Esophagus mucosa (tissue), 1 donor: ENCODE measurements around the gene ENSA. TPM values are rescaled to one million over a fixed set of nuclear protein-coding genes. Genes with fewer than 3 reads are reported as not detected.
A peak's percentile ranks its signal among the peaks of the same experiment; 100 is the strongest.
"Not testable (repeated sequence)": the region's sequence is repeated elsewhere in the genome, so short reads cannot be mapped to it uniquely, and the experiment has no call there.

Experiments used
- ATAC-seq: fragments of 200-7000 bp; cut with Tn5 transposase; one replicate; pipeline ENCODE4 v1.9.1; 2020
- total RNA-seq: library from RNA; stranded (reverse); gene quantifications from one replicate; pipeline ENCODE4 v1.2.4, GENCODE V29; 2023
- donor health status: DM: yes; HTN: yes; CAD: no.

ENSA gene
- 329 TPM for total RNA-seq

- peak; percentile 93 for ATAC-seq
Observed at GRCh38 chr1:150629115-150629928, at the start of gene ENSA. TSS of gene ENSA (minus strand) at chr1:150629612. CDS start at chr1:150629470, 142 bp downstream.

DNA sequence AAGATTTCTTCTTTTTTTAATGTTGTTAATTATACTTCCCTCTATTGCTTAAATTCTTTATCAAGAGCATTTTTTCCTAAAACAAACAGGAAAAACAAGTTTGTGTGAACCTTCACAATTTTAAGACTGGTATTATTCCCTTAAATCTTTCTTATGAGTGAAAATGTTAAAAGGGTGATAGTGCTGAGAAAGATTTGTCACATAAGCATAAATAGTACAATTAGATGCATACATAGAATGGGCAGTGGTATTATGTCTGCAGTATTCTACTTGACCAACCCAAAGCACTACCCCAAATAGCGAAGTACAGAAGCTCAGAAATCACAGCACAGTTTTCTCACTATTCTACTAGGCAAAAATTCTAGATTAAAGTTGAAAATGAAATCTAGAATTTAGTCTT lies 49.6 kb upstream of the ENSA start:
- ATAC-seq: no peak

GRCh38 chr1:150674881-150675280 lies 45.5 kb upstream of the ENSA start:
- ATAC-seq: no peak

- ATAC-seq: no peak
Observed at GRCh38 chr1:150663321-150663720, 33.9 kb upstream of the ENSA start.

DNA sequence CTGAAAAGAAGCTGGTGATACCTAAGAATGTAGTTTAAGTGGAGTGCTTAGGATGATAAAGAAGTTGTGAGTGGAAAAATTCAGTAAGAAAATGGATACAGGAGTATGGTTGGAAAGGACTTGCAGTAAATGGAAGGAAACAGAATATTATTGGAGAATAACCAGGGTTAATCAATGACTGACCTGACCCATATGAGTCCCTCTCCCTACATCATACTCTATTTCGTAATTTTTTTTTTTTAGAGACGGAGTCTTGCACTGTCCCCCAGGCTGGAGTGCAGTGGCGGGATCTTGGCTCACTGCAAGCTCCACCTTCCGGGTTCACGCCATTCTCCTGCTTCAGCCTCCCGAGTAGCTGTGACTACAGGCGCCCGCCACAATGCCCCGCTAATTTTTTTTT lies 33.4 kb upstream of the ENSA start:
- no peak for ATAC-seq

DNA sequence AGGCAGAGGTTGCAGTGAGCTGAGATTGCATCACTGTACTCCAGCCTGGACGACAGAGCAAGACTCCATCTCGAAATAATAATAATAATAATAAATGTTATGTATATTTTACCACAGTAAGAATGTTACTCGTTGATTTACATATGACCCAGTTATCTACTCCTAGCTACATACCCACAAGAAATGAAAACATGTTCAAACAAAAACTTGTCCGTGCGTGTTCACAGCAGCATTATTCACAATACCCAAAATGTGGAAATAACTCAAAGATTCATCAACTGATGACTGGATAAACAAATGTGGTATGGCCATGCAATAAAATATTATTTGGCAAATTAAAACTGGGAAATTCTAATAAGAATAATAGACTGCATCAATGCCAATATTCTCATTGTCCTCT lies 31.7 kb upstream of the ENSA start:
- ATAC-seq: peak; percentile 60

DNA sequence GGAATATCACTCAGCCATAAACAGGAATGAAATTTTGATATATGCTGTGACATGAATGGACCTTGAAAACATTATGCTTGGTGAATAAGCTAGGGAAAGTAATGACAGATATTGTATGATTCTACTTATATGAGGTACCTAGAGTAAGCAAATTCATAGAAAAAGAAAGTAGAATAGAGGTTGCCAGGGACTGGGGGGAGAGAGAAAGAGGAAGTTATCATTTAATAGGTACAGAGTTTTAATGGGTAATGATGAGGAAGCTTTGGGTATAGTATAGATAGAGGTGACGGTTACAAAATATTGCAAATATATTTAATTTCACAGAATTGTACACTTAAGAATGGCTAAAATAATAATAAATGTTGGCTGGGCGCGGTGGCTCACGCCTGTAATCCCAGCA lies 31.2 kb upstream of the ENSA start:
- no peak for ATAC-seq

DNA sequence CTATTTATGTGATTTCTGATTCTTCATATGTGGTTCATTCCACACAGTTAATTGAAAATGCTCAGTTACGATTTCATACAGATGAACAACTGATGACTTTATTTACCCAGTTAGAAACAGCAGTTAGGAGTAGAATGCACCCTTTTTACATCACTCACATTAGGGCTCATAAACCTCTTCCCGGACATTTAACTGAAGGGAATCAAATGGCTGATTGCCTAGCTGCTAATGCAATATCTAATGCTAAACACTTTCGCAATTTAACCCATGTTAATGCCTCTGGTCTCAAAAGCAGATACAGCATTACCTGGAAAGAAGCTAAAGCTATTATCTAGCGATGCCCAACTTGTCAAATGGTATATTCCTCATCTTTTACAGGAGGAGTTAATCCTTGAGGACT lies 27.7 kb upstream of the ENSA start:
- ATAC-seq: not testable (repeated sequence)

DNA sequence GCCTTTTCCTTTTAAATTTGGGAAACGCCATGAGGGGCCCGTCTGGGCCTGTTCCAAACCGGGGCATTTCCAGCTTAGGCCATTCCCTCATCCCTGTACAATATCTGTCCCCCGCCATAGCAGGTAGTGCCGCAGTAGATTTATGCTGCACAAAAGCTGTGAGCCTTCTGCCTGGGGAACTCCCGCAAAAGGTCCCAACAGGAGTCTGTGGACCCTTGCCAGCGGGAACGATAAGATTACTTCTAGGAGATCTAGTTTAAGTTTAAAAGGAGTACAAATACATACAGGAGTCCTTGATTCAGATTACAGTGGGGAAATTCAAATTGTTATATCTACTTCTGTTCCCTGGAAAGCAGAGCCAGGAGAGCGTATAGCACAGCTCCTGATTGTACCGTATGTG lies 25.2 kb upstream of the ENSA start:
- ATAC-seq: not testable (repeated sequence)

GRCh38 chr1:150650193-150650592 lies 20.8 kb upstream of the ENSA start:
- ATAC-seq: peak; percentile 92

- peak; percentile 54 for ATAC-seq
Observed at GRCh38 chr1:150649441-150650075, 20.1 kb upstream of the ENSA start.

DNA sequence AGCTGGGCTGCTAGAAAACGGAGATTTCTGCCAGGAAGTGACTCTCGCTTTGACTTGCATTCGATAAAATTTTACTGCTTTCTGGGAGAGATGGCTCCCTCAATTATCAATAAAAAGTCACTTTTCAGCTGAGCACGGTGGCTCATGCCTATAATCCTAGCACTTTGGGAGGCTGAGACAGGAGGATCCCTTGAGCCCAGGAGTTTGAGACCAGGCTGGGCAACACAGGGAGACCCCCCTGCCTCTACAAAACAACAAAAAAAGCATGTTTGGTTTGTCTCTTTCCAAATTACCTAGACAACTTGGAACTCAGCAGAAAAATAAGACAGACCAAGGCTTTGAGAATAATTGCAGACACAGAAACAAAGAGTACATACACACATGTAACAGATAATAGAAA lies 12.9 kb upstream of the ENSA start:
- no peak for ATAC-seq

- not testable (repeated sequence) for ATAC-seq
Observed at GRCh38 chr1:150641126-150641815, 11.9 kb upstream of the ENSA start.

GRCh38 chr1:150638430-150638829 lies 9.0 kb upstream of the ENSA start:
- not testable (repeated sequence) for ATAC-seq

DNA sequence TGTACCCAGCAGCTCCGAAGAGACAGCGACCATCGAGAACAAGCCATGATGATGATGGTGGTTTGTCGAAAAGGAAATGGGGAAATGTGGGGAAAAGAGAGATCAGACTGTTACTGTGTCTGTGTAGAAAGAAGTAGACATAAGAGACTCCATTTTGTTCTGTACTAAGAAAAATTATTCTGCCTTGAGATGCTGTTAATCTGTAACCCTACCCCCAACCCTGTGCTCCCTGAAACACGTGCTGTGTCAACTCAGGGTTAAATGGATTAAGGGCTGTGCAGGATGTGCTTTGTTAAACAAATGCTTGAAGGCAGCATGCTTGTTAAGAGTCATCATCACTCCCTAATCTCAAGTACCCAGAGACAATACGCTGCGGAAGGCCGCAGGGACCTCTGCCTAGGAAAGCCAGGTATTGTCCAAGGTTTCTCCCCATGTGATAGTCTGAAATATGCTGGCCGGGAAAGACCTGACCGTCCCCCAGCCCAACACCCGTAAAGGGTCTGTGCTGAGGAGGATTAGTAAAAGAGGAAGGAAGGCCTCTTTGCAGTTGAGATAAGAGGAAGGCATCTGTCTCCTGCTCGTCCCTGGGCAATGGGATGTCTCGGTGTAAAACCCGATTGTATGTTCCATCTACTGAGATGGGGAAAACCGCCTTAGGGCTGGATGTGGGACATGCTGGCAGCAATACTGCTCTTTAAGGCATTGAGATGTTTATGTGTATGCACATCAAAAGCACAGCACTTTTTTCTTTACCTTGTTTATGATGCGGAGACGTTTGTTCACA lies 5.6 kb upstream of the ENSA start:
- not testable (repeated sequence) for ATAC-seq

DNA sequence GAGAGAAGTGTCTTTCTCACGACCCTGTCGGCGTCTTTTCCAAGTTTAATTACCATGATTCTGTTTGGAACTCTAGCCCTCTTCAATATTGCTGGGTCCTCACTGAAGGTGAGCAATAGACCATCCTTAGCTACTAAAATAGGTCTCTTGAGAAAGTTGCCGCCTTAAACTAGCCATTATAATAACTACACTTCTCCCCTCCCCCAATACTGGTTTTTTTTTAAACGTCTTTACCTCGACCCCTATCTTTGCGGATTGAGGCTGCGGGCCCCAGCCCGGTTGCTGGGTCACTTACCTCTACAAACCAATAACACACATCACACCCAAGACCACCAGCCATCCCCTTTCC lies 672 bp downstream of the ENSA start:
- no peak for ATAC-seq

DNA sequence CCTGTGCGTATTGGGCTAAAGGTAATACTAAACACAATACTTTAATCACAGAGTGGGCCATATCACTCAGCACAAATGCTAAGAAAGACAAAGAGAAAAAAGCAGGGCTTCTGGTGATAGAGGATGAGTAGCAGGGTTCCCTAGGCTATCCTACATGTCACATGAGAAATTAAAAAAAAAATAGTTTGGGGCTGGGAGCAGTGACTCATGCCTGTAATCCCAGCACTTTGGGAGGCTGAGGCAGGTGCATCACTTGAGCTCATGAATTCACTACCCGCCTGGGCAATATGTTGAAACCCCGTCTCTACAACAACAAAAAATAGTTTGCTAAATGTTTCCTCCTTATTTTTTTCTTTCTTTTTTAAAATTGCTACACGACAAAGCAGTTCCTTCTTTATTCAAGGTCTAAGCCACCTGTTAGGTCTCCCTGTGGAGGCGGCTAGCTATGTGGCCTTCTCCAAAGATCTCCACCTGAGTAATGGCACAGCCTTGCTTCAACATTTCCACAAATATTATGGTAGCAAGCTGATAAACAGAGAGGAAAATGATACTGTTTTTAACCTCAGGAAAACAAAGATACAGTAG lies 1.5 kb downstream of the ENSA start:
- ATAC-seq: peak; percentile 8

GRCh38 chr1:150626150-150626549 lies 3.3 kb downstream of the ENSA start:
- ATAC-seq: peak; percentile 12

DNA sequence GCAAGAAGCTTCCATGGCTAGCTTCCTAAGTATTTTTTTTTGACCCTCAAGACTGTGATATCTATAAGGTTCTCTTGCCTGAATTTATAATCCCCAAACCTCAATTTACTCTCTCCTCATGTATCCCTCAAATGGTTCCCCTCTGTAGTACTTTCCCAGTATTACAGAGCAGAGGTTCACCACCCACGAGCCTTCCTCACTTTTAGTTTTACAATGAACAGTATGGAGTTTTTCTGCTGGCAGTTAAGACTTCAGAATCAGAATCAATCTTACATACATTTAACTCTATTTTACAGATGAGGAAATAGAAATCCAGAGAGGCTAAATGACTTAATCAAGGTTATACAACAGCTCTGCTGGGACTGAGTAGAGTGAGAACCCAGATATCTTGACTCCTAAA lies 4.9 kb downstream of the ENSA start:
- ATAC-seq: not testable (repeated sequence)

- ATAC-seq: peak; percentile 84
Observed at GRCh38 chr1:150624134-150624533, 5.3 kb downstream of the ENSA start.

GRCh38 chr1:150622303-150622975 lies 7.0 kb downstream of the ENSA start:
- ATAC-seq: no peak
